Chondrocyte (in vitro differentiated cells): ENCODE measurements around the gene CCNYL1. TPM values are rescaled to one million over a fixed set of nuclear protein-coding genes. Genes with fewer than 3 reads are reported as not detected.
"Not testable (repeated sequence)": the region's sequence is repeated elsewhere in the genome, so short reads cannot be mapped to it uniquely, and the experiment has no call there.

Experiments
- DNase-seq: peaks from one replicate; pipeline ENCODE4 v3.0.0; 2021; ENCODE audit warnings: mixed read lengths, low spot score
- H3K27ac Mint-ChIP-seq: one replicate; pipeline ENCODE4 v1.8.0; 2021; ENCODE audit warnings: mild to moderate bottlenecking, moderate library complexity, mixed read lengths; ENCODE audit not compliant: unreplicated experiment
- H3K27me3 Mint-ChIP-seq: 2 replicates; pipeline ENCODE4 v1.8.0; 2021; ENCODE audit warnings: low read depth, mixed read lengths
- H3K36me3 Mint-ChIP-seq: 2 replicates; pipeline ENCODE4 v1.8.0; 2021; ENCODE audit warnings: low read depth, mixed read lengths
- H3K4me1 Mint-ChIP-seq: 2 replicates; pipeline ENCODE4 v1.8.0; 2021; ENCODE audit warnings: low read depth, mild to moderate bottlenecking, mixed read lengths
- H3K4me3 Mint-ChIP-seq: one replicate; pipeline ENCODE4 v1.8.0; 2021; ENCODE audit warnings: mild to moderate bottlenecking, moderate library complexity, mixed read lengths; ENCODE audit not compliant: unreplicated experiment
- H3K9me3 Mint-ChIP-seq: 2 replicates; pipeline ENCODE4 v1.8.0; 2021; ENCODE audit warnings: low read depth, mixed read lengths
- total RNA-seq: library from RNA; stranded (reverse); gene quantifications from 3 replicates; pipeline ENCODE4 v1.2.1, GENCODE V29; 2021
- TF ChIP-seq, protein P1 (sequence below): fragments of 200-600 bp; sonication (generic); IDR thresholded peaks from 2 replicates; pipeline ENCODE4 v1.5.0; 2021; ENCODE audit warnings: antibody characterized with exemption, mild to moderate bottlenecking, moderate library complexity

CCNYL1 gene
- total RNA-seq, 1 donor from 2014 or later, result 25.3 TPM

DNA sequence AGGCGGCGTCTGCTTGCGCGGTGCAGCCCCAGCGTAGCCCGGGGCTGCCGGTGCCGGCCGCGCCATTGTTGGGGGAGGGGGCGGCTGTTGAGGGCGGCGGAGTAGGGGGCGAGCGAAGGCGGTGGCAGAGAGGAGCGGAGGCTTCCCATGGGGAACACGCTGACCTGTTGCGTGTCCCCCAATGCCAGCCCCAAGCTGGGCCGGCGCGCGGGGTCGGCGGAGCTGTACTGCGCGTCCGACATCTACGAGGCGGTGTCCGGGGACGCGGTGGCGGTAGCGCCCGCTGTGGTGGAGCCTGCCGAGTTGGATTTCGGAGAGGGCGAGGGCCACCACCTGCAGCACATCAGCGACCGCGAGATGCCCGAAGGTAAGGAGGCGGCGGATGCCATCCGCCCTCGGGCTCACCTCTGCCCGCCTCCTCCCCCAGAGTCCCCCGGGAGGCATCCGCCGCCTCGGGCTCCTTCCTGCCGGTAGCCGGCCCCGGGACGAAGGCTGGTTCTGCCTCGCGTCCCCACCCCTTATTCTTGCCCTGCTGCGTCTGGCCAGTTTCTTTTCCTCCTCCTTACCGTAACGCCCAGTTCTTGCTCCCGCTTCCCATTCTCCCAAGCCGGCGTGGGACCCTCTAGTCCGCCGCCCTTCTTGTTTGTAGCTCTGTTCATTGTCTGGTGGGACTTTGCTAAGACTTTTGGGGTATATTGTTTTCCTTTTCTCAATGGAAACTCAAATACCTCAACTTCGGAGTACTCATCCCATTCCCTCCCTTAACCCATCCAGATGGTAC, 500 bp downstream of the CCNYL1 start:
- no peaks in the 10 kb centered on the region for H3K27me3 Mint-ChIP-seq
- peak; percentile 92 for DNase-seq
- H3K36me3 Mint-ChIP-seq, result no peaks in the 10 kb centered on the region
- H3K27ac Mint-ChIP-seq, result peak overlapping the region; percentile 96
- H3K4me3 Mint-ChIP-seq, result peak overlapping the region; percentile 98
- peaks cover 32% of the 10 kb centered on the region for H3K4me1 Mint-ChIP-seq
- H3K9me3 Mint-ChIP-seq, result no peaks in the 10 kb centered on the region
- TF ChIP-seq, protein P1, sequence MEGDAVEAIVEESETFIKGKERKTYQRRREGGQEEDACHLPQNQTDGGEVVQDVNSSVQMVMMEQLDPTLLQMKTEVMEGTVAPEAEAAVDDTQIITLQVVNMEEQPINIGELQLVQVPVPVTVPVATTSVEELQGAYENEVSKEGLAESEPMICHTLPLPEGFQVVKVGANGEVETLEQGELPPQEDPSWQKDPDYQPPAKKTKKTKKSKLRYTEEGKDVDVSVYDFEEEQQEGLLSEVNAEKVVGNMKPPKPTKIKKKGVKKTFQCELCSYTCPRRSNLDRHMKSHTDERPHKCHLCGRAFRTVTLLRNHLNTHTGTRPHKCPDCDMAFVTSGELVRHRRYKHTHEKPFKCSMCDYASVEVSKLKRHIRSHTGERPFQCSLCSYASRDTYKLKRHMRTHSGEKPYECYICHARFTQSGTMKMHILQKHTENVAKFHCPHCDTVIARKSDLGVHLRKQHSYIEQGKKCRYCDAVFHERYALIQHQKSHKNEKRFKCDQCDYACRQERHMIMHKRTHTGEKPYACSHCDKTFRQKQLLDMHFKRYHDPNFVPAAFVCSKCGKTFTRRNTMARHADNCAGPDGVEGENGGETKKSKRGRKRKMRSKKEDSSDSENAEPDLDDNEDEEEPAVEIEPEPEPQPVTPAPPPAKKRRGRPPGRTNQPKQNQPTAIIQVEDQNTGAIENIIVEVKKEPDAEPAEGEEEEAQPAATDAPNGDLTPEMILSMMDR, result peak; percentile 38

DNA sequence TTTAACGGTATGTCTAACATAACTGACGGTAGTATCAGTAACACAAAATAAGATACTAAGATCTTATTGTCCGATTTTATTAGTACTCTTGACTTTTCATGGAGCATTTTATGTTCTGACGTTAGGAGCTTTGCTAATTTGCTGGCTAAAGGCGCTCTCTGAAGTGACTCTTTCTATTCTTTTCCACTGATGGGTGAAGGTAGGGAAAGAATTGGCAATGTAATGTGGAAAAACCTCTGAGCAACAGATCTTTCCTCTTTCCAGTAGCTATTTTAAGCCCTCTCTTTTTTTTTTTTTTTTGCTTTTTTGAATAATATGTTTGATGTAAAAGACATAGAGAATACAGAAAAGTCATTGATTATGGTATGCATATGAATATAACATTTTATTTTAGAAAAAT, 4.6 kb downstream of the CCNYL1 start:
- TF ChIP-seq, protein P1, result no peak
- DNase-seq, result no peak
- Mint-ChIP-seq H3K4me3 (no peak overlapping the region), H3K27me3 (no peaks in the 10 kb centered on the region), H3K4me1 (peaks cover 46% of the 10 kb centered on the region), H3K9me3 (no peaks in the 10 kb centered on the region), H3K27ac (no peak overlapping the region), H3K36me3 (peaks cover 4% of the 10 kb centered on the region)

DNA sequence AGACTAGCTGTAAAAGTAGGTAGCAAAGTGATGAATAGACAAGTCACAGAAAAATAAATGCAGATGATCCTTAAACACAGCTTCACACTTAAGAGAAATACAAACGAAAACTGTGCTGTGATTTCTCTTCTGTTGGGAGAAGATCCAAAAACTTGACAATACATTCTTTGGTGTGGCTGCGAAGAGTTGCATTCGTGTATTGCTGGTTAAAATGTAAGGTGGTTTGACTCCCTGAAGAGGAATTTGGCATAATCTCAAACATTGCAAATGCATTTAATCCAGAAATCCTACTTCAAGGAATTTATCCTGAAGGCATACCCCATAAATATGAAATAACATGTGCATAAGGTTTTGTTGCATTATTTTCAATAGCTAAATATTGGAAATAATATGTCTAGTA, 7.1 kb downstream of the CCNYL1 start:
- H3K4me3 Mint-ChIP-seq, result no peak overlapping the region
- peaks cover 35% of the 10 kb centered on the region for H3K4me1 Mint-ChIP-seq
- no peaks in the 10 kb centered on the region for H3K27me3 Mint-ChIP-seq
- H3K36me3 Mint-ChIP-seq, result peaks cover 4% of the 10 kb centered on the region
- TF ChIP-seq, protein P1, result no peak
- no peak for DNase-seq
- H3K9me3 Mint-ChIP-seq, result no peaks in the 10 kb centered on the region
- no peak overlapping the region for H3K27ac Mint-ChIP-seq

DNA sequence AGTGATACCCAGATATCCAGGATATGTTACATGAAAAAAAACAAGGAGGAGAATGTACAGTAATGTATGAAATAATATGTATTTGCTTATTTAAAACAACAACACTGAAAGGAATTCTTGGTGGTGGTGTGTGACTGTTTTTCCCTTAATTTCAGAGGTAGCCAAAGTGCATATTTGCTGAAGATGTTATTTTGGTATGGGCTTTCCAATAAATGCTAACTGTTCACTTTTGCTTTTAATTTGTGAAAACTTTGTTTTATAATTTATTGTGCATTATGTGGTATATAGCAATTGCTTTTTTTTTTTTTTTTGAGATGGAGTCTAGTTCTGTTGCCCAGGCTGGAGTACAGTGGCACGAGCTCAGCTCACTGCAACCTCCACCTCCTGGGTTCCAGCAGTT, 7.6 kb downstream of the CCNYL1 start:
- Mint-ChIP-seq H3K36me3 (peaks cover 4% of the 10 kb centered on the region), H3K27ac (no peak overlapping the region), H3K27me3 (no peaks in the 10 kb centered on the region), H3K9me3 (no peaks in the 10 kb centered on the region), H3K4me3 (no peak overlapping the region), H3K4me1 (peaks cover 34% of the 10 kb centered on the region)
- DNase-seq, result no peak
- TF ChIP-seq, protein P1, result no peak

GRCh38 chr2:207719655-207720054, 8.2 kb downstream of the CCNYL1 start:
- not testable (repeated sequence) for H3K27me3 Mint-ChIP-seq, DNase-seq, H3K4me3 Mint-ChIP-seq, H3K9me3 Mint-ChIP-seq, H3K36me3 Mint-ChIP-seq, H3K27ac Mint-ChIP-seq
- H3K4me1 Mint-ChIP-seq, result peaks cover 37% of the 10 kb centered on the region
